Measurements from ENCODE around the gene CNTLN.

The CNTLN gene

GRCh38 chr9:17121264-17121663 is 13.6 kb upstream of the CNTLN start:
- no peak overlapping the region for H3K4me3 ChIP-seq (replicated peaks; ENCODE audit: insufficient read depth, low read length)
- no peak overlapping the region for H3K27ac ChIP-seq (replicated peaks)
- no peak for DNase-seq (ENCODE audit: low read depth in 1 of 2, low spot score in 1 of 2)
- H3K27me3 ChIP-seq (ENCODE audit: insufficient read depth, poor library complexity, severe bottlenecking): no peaks in the 10 kb centered on the region
- TF ChIP-seq REST (IDR thresholded peaks at IDR 0.05; ENCODE audit: insufficient replicate concordance, low read depth): no peak
- no peak for TF ChIP-seq GABPA (IDR thresholded peaks at IDR 0.05; ENCODE audit: low read depth)
- no peak for TF ChIP-seq CTCF (IDR thresholded peaks at IDR 0.05; ENCODE audit: insufficient read depth, low read length)
- no peak for TF ChIP-seq POLR2AphosphoS5 (IDR thresholded peaks at IDR 0.05; ENCODE audit: low read depth)
- no peak for TF ChIP-seq SPI1 (IDR thresholded peaks at IDR 0.05; ENCODE audit: borderline replicate concordance, low read depth)

- H3K27ac ChIP-seq (replicated peaks): peak overlapping the region; percentile 67
- H3K4me3 ChIP-seq (replicated peaks; ENCODE audit: insufficient read depth, low read length): no peak overlapping the region
- peak in 1 of 2 experiments; percentile 44 for DNase-seq (ENCODE audit: low read depth in 1 of 2, low spot score in 1 of 2)
- no peaks in the 10 kb centered on the region for H3K27me3 ChIP-seq (ENCODE audit: insufficient read depth, poor library complexity, severe bottlenecking)
- TF ChIP-seq CTCF (IDR thresholded peaks at IDR 0.05; ENCODE audit: insufficient read depth, low read length): no peak
- TF ChIP-seq REST (IDR thresholded peaks at IDR 0.05; ENCODE audit: insufficient replicate concordance, low read depth): no peak
- no peak for TF ChIP-seq SPI1 (IDR thresholded peaks at IDR 0.05; ENCODE audit: borderline replicate concordance, low read depth)
Observed at GRCh38 chr9:17130291-17130690, 4.5 kb upstream of the CNTLN start.

- TF ChIP-seq SPI1 (IDR thresholded peaks at IDR 0.05; ENCODE audit: borderline replicate concordance, low read depth) (no peak), POLR2AphosphoS5 (IDR thresholded peaks at IDR 0.05; ENCODE audit: low read depth) (no peak), REST (IDR thresholded peaks at IDR 0.05; ENCODE audit: insufficient replicate concordance, low read depth) (no peak), CTCF (IDR thresholded peaks at IDR 0.05; ENCODE audit: insufficient read depth, low read length) (no peak), GABPA (IDR thresholded peaks at IDR 0.05; ENCODE audit: low read depth) (no peak)
- peak overlapping the region; percentile 67 for H3K27ac ChIP-seq (replicated peaks)
- DNase-seq (ENCODE audit: low read depth in 1 of 2, low spot score in 1 of 2): no peak
- H3K27me3 ChIP-seq (ENCODE audit: insufficient read depth, poor library complexity, severe bottlenecking): no peaks in the 10 kb centered on the region
- H3K4me3 ChIP-seq (replicated peaks; ENCODE audit: insufficient read depth, low read length): no peak overlapping the region
Observed at GRCh38 chr9:17130725-17131124, 4.1 kb upstream of the CNTLN start.
